Measurements from ENCODE around the gene TCEAL9.

DNA sequence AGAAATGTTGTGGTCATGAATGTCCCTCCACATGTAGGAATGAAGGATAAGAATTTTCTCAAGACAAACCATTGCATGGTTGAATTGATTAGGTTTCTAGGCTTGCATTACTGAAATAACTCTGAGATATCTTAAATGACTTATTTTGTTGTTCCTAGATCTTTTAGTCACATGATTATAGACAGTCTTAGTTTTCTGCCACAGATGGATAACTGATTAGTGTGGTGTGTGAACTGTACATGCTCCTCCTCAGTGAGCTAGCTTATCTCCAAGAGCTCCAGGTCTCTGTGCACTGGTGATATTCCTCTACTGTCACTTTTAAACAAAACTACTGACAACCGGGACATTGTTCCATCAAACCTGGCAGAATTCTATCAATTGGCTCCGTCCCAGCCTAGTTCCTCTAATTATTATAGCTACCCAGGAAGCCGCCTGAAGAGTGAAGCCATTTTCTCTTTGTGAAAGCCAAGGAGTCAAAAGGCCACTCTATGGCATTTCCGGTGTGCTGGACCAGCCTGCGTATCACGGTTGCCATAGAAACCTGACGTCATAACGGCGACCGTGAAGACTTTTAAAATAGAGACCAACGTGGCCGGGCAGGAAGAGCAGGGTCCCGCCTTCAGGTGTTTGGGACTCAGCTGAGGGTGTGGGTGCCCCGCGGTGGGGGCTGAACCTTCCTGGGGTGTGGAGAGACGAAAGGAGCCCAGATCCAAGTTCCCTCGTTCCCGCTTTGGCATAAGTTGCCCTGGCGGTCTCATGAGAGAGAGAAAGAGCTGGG is 48.1 kb downstream of the TCEAL9 start:
- TF ChIP-seq POLR2AphosphoS5 (IDR thresholded peaks at IDR 0.05) = peak; percentile 16
- TF ChIP-seq, protein P1, sequence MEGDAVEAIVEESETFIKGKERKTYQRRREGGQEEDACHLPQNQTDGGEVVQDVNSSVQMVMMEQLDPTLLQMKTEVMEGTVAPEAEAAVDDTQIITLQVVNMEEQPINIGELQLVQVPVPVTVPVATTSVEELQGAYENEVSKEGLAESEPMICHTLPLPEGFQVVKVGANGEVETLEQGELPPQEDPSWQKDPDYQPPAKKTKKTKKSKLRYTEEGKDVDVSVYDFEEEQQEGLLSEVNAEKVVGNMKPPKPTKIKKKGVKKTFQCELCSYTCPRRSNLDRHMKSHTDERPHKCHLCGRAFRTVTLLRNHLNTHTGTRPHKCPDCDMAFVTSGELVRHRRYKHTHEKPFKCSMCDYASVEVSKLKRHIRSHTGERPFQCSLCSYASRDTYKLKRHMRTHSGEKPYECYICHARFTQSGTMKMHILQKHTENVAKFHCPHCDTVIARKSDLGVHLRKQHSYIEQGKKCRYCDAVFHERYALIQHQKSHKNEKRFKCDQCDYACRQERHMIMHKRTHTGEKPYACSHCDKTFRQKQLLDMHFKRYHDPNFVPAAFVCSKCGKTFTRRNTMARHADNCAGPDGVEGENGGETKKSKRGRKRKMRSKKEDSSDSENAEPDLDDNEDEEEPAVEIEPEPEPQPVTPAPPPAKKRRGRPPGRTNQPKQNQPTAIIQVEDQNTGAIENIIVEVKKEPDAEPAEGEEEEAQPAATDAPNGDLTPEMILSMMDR (IDR thresholded peaks at IDR 0.05) = no peak
- TF ChIP-seq EP300 (IDR thresholded peaks at IDR 0.05) = no peak
- no peak for TF ChIP-seq POLR2A (IDR thresholded peaks at IDR 0.05)

All from gastroesophageal sphincter (tissue), 3 donors.